SK-N-SH (cell line): ENCODE results near the gene TMEM114.

Experiments used
- CTCF ChIP-seq: fragments of 200-600 bp; sonication (generic); IDR thresholded peaks from 2 replicates; pipeline ENCODE4 v1.6.1; 2017; ENCODE audit warnings: antibody characterized with exemption, mild to moderate bottlenecking, moderate library complexity
- EZH2phosphoT487 ChIP-seq: fragments of 200-600 bp; sonication (generic); IDR thresholded peaks from 2 replicates; pipeline ENCODE4 v1.6.1; 2017; ENCODE audit warnings: low read depth, mixed run types, mild to moderate bottlenecking, antibody characterized with exemption, moderate library complexity, borderline replicate concordance
- FOXM1 ChIP-seq: IDR thresholded peaks from 2 replicates; pipeline ENCODE4 v1.4.0; 2012; ENCODE audit warnings: low read depth, mild to moderate bottlenecking
- POLR2AphosphoS5 ChIP-seq: IDR thresholded peaks from 2 replicates; pipeline ENCODE4 v1.6.1; 2012; ENCODE audit warnings: low read depth, low read length
- RAD21 ChIP-seq: IDR thresholded peaks from 2 replicates; pipeline ENCODE4 v1.6.1; 2012; ENCODE audit warnings: mild to moderate bottlenecking, low read length
- SMC3 ChIP-seq: IDR thresholded peaks from 2 replicates; pipeline ENCODE4 v1.6.1; 2012; ENCODE audit warnings: low read depth, low read length, improper control_type of control experiment

- TF ChIP-seq CTCF (no peak), FOXM1 (no peak), EZH2phosphoT487 (no peak), SMC3 (no peak), RAD21 (no peak), POLR2AphosphoS5 (no peak)
These were observed 30.2 kb upstream of the TMEM114 start for GRCh38 chr16:8620535-8620934.
